ENCODE data around the gene MARCHF10.
"Not testable (repeated sequence)": the region's sequence is repeated elsewhere in the genome, so short reads cannot be mapped to it uniquely, and the experiment has no call there.

Gene MARCHF10

GRCh38 chr17:62785983-62786382, 22.1 kb downstream of the MARCHF10 start:
- DNase-seq = not testable (repeated sequence)

GRCh38 chr17:62782730-62783270, 25.3 kb downstream of the MARCHF10 start:
- no peak for DNase-seq

GRCh38 chr17:62781831-62782251, 26.3 kb downstream of the MARCHF10 start:
- no peak for DNase-seq

- DNase-seq = peak; percentile 39
Measured at GRCh38 chr17:62781356-62781755, 26.8 kb downstream of the MARCHF10 start.

GRCh38 chr17:62780951-62781350, 27.2 kb downstream of the MARCHF10 start:
- no peak for DNase-seq

- peak; percentile 48 for DNase-seq
Measured at GRCh38 chr17:62780269-62780668, 27.8 kb downstream of the MARCHF10 start.

- peak; percentile 69 for DNase-seq
Measured at GRCh38 chr17:62778990-62779681, 29.0 kb downstream of the MARCHF10 start.

- no peak for DNase-seq
Measured at GRCh38 chr17:62775876-62776275, 32.2 kb downstream of the MARCHF10 start.

- no peak for DNase-seq
Measured at GRCh38 chr17:62774338-62774737, 33.8 kb downstream of the MARCHF10 start.

- no peak for DNase-seq
Measured at GRCh38 chr17:62767997-62768396, 40.1 kb downstream of the MARCHF10 start.

- no peak for DNase-seq
Measured at GRCh38 chr17:62765351-62765750, 42.8 kb downstream of the MARCHF10 start.

- no peak for DNase-seq
Measured at GRCh38 chr17:62763891-62764600, 44.1 kb downstream of the MARCHF10 start.

GRCh38 chr17:62761884-62762283, 46.2 kb downstream of the MARCHF10 start:
- no peak for DNase-seq

- DNase-seq = no peak
Measured at GRCh38 chr17:62760945-62761267, 47.2 kb downstream of the MARCHF10 start.

- no peak for DNase-seq
Measured at GRCh38 chr17:62760059-62760944, 47.8 kb downstream of the MARCHF10 start.

GRCh38 chr17:62757500-62757951, 50.6 kb downstream of the MARCHF10 start:
- no peak for DNase-seq

GRCh38 chr17:62756198-62756597, 51.9 kb downstream of the MARCHF10 start:
- no peak for DNase-seq

GRCh38 chr17:62755141-62755851, 52.8 kb downstream of the MARCHF10 start:
- DNase-seq = no peak

GRCh38 chr17:62754631-62755030, 53.5 kb downstream of the MARCHF10 start:
- DNase-seq = no peak

- no peak for DNase-seq
Measured at GRCh38 chr17:62753562-62753961, 54.6 kb downstream of the MARCHF10 start.

GRCh38 chr17:62751060-62751691, 56.9 kb downstream of the MARCHF10 start:
- DNase-seq = no peak

GRCh38 chr17:62750631-62751051, 57.5 kb downstream of the MARCHF10 start:
- no peak for DNase-seq
